Endodermal cell (in vitro differentiated cells): ENCODE data around the gene TPBGL. TPM values are rescaled to one million over a fixed set of nuclear protein-coding genes. Genes with fewer than 3 reads are reported as not detected.

Source experiments
- DNase-seq: peaks from one replicate; pipeline ENCODE4 v3.0.0-alpha.2; 2017
- H3K27ac ChIP-seq: 2 replicates; pipeline ENCODE4 v1.5.1; 2013; ENCODE audit warnings: mild to moderate bottlenecking, low read depth, low read length, moderate library complexity
- H3K27me3 ChIP-seq: 2 replicates; pipeline ENCODE4 v1.6.1; 2013; ENCODE audit warnings: mild to moderate bottlenecking, low read length, moderate library complexity; ENCODE audit not compliant: insufficient read depth, control insufficient read depth, poor library complexity, severe bottlenecking
- H3K36me3 ChIP-seq: 2 replicates; pipeline ENCODE4 v1.7.0; 2013; ENCODE audit warnings: mild to moderate bottlenecking, low read length, moderate library complexity; ENCODE audit not compliant: control insufficient read depth, insufficient read depth
- H3K4me1 ChIP-seq: one replicate; pipeline ENCODE4 v1.7.0; 2013; ENCODE audit warnings: low read length; ENCODE audit not compliant: control insufficient read depth, insufficient read depth
- H3K4me3 ChIP-seq: 2 replicates; pipeline ENCODE4 v1.5.1; 2013; ENCODE audit warnings: mild to moderate bottlenecking, low read length, moderate library complexity
- H3K9ac ChIP-seq: 2 replicates; pipeline ENCODE4 v1.6.1; 2013; ENCODE audit warnings: mild to moderate bottlenecking, low read length, moderate library complexity; ENCODE audit not compliant: poor library complexity, severe bottlenecking; ENCODE audit errors: extremely low read depth
- H3K9me3 ChIP-seq: 2 replicates; pipeline ENCODE4 v1.6.1; 2013; ENCODE audit warnings: mild to moderate bottlenecking, low read length, moderate library complexity; ENCODE audit not compliant: control insufficient read depth
- H3K27ac Mint-ChIP-seq: 2 replicates; pipeline ENCODE4 v1.8.0; 2020; ENCODE audit warnings: mixed read lengths
- H3K27me3 Mint-ChIP-seq: 2 replicates; pipeline ENCODE4 v1.8.0; 2021; ENCODE audit warnings: mild to moderate bottlenecking, mixed read lengths; ENCODE audit not compliant: insufficient read depth
- H3K36me3 Mint-ChIP-seq: 2 replicates; pipeline ENCODE4 v1.8.0; 2020; ENCODE audit warnings: low read depth, mixed read lengths
- H3K4me1 Mint-ChIP-seq: 2 replicates; pipeline ENCODE4 v1.8.0; 2020; ENCODE audit warnings: mixed read lengths
- H3K4me3 Mint-ChIP-seq: 2 replicates; pipeline ENCODE4 v1.8.0; 2020; ENCODE audit warnings: mild to moderate bottlenecking, moderate library complexity, mixed read lengths
- H3K9me3 Mint-ChIP-seq: 2 replicates; pipeline ENCODE4 v1.8.0; 2020; ENCODE audit warnings: mild to moderate bottlenecking, mixed read lengths
- CTCF ChIP-seq: fragments of 200-600 bp; sonication (generic); conservative IDR thresholded peaks from 2 replicates; pipeline ENCODE4 v1.5.0; 2021; ENCODE audit warnings: antibody characterized with exemption, mild to moderate bottlenecking
- WGBS, 2 experiments: methylation state at CpG; one replicate each; pipeline versions ENCODE4 v1.1.5 to v1.1.7; 2013; ENCODE audit warnings: missing lambda C conversion rate in 2 of 2, mixed read lengths in 1 of 2; ENCODE audit not compliant: insufficient coverage in 1 of 2, insufficient read length in 1 of 2; 5-methylcytosine and 5-hydroxymethylcytosine counted together
- total RNA-seq, 2 donors: library from RNA; stranded (reverse); fragmentation: NEBNext Ultra II Directional in 1 of 2; extraction: Animal tissue kit (Norgen Biotek cat#: 25700) in 1 of 2; gene quantifications; 2 replicates in 1 of 2; 3 replicates in 1 of 2; pipeline ENCODE4 v1.2.1, GENCODE V29; 2021

Gene TPBGL
- total RNA-seq, 2 donors from 2014 or later, result 0.13 TPM; not detected in 1

- Histone ChIP-seq H3K27me3 (peaks cover 30% of the 10 kb centered on the region), H3K9ac (no peak overlapping the region), H3K9me3 (no peaks in the 10 kb centered on the region), H3K36me3 (no peaks in the 10 kb centered on the region), H3K27ac (no peak overlapping the region), H3K4me3 (no peak overlapping the region), H3K4me1 (no peaks in the 10 kb centered on the region)
- WGBS, 2 experiments, result 88% methylated on average over 3 of the region's 5 CpGs; no CpG with 5 or more reads in 1 of the 2 experiments
- Mint-ChIP-seq H3K27ac (no peak overlapping the region), H3K27me3 (no peaks in the 10 kb centered on the region), H3K4me1 (peaks cover 17% of the 10 kb centered on the region), H3K4me3 (no peak overlapping the region), H3K36me3 (no peaks in the 10 kb centered on the region), H3K9me3 (no peaks in the 10 kb centered on the region)
- TF ChIP-seq CTCF, result no peak
- peak; percentile 28 for DNase-seq
These were observed 35.0 kb upstream of the TPBGL start for GRCh38 chr11:75205564-75206020.

GRCh38 chr11:75208446-75208845, 32.1 kb upstream of the TPBGL start:
- TF ChIP-seq CTCF, result no peak
- Histone ChIP-seq H3K27ac (no peak overlapping the region), H3K9ac (no peak overlapping the region), H3K4me3 (no peak overlapping the region), H3K4me1 (no peaks in the 10 kb centered on the region), H3K9me3 (no peaks in the 10 kb centered on the region), H3K27me3 (peaks cover 43% of the 10 kb centered on the region), H3K36me3 (no peaks in the 10 kb centered on the region)
- Mint-ChIP-seq H3K27ac (no peak overlapping the region), H3K4me3 (no peak overlapping the region), H3K27me3 (peaks cover 6% of the 10 kb centered on the region), H3K4me1 (no peaks in the 10 kb centered on the region), H3K9me3 (no peaks in the 10 kb centered on the region), H3K36me3 (no peaks in the 10 kb centered on the region)
- whole genome bisulfite sequencing, 2 experiments, result 85% methylated on average over 2 of the region's 2 CpGs; no CpG with 5 or more reads in 1 of the 2 experiments
- no peak for DNase-seq

- Histone ChIP-seq H3K36me3 (no peaks in the 10 kb centered on the region), H3K9ac (no peak overlapping the region), H3K27ac (no peak overlapping the region), H3K27me3 (peaks cover 63% of the 10 kb centered on the region), H3K9me3 (no peaks in the 10 kb centered on the region), H3K4me1 (no peaks in the 10 kb centered on the region), H3K4me3 (no peak overlapping the region)
- WGBS, 2 experiments, result 89 to 95% methylated on average over 4 to 5 of the region's 5 CpGs
- TF ChIP-seq CTCF, result no peak
- Mint-ChIP-seq H3K4me3 (no peak overlapping the region), H3K27me3 (peaks cover 31% of the 10 kb centered on the region), H3K27ac (no peak overlapping the region), H3K36me3 (no peaks in the 10 kb centered on the region), H3K9me3 (no peaks in the 10 kb centered on the region), H3K4me1 (no peaks in the 10 kb centered on the region)
- DNase-seq, result no peak
These were observed 28.2 kb upstream of the TPBGL start for GRCh38 chr11:75212411-75212810.
